SK-N-SH (cell line): ENCODE measurements around the gene HDAC4.

ENCODE experiments used
- EZH2phosphoT487 ChIP-seq: fragments of 200-600 bp; sonication (generic); IDR thresholded peaks from 2 replicates; pipeline ENCODE4 v1.6.1; 2017; ENCODE audit warnings: low read depth, mixed run types, mild to moderate bottlenecking, antibody characterized with exemption, moderate library complexity, borderline replicate concordance
- FOSL2 ChIP-seq: IDR thresholded peaks from 2 replicates; pipeline ENCODE4 v1.4.0; 2012; ENCODE audit warnings: low read depth, mild to moderate bottlenecking, moderate library complexity, borderline replicate concordance
- MXI1 ChIP-seq: IDR thresholded peaks from 2 replicates; pipeline ENCODE4 v1.6.1; 2012; ENCODE audit warnings: mild to moderate bottlenecking, low read depth, low read length, improper control_type of control experiment
- POLR2AphosphoS5 ChIP-seq: IDR thresholded peaks from 2 replicates; pipeline ENCODE4 v1.6.1; 2012; ENCODE audit warnings: low read depth, low read length
- RFX5 ChIP-seq: IDR thresholded peaks from 2 replicates; pipeline ENCODE4 v1.6.1; 2012; ENCODE audit warnings: mild to moderate bottlenecking, improper control_type of control experiment, low read length
- SIN3A ChIP-seq: IDR thresholded peaks from 2 replicates; pipeline ENCODE4 v1.6.1; 2012; ENCODE audit warnings: low read depth, mild to moderate bottlenecking, low read length, moderate library complexity, borderline replicate concordance
- TAF1 ChIP-seq: IDR thresholded peaks from 2 replicates; pipeline ENCODE4 v1.6.1; 2012; ENCODE audit warnings: low read depth, mild to moderate bottlenecking, low read length, moderate library complexity, borderline replicate concordance
- YY1 ChIP-seq: IDR thresholded peaks from 2 replicates; pipeline ENCODE4 v1.4.0; 2012; ENCODE audit warnings: low read depth, mild to moderate bottlenecking
- TF ChIP-seq, protein P1 (sequence below): fragments of 200-600 bp; sonication (generic); IDR thresholded peaks from 2 replicates; pipeline ENCODE4 v1.6.1; 2017; ENCODE audit warnings: antibody characterized with exemption, mild to moderate bottlenecking, moderate library complexity
- TF ChIP-seq, protein P2 (sequence below): fragments of 150-350 bp; IDR thresholded peaks from 2 replicates; pipeline ENCODE4 v1.6.1; 2017; ENCODE audit warnings: antibody characterized with exemption, low read length, low read depth, borderline replicate concordance
- TF ChIP-seq, protein P3 (sequence below): IDR thresholded peaks from 2 replicates; pipeline ENCODE4 v1.4.0; 2012; ENCODE audit warnings: low read depth, borderline replicate concordance

DNA sequence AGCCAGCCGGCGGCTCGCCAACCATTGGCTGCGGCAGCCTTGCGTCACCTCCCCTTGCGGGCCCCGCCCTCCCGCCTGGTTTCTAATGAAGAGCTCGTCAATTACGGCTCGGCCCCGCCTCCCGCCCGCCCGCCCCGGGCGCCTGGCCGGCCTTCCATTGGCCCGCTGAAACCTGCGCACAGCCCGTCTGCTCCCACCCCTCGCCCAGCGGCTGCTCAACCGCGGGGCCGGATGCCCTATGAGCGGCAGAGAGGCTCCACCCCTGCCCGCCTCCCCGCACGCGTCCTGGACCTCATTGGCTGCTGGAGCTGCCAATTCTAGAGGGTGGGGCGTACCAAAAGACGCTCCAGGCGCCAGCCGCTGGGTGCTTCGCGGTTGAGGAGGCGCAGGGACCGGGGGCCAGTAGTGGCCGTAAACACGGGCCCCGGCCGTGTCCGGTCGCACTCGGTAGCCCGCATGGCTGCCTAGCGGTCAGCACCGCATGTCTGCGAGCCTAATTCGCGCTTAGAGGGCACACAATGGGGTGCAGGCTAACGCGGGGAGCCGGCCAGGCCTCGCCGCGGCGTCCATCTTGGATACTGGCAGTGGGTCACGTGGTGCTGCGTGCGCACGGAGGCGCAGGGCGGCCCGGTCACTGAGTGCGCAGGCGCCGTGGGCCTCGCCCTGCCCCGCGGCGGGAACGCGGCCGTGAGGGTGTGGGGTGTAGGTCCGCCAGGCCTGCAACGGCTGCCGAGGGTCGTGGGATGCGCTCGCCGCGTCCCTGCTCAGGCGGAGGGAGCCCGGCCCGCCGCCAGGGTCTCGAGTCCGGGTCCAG lies 454 bp upstream of the HDAC4 start:
- TF ChIP-seq, protein P1, sequence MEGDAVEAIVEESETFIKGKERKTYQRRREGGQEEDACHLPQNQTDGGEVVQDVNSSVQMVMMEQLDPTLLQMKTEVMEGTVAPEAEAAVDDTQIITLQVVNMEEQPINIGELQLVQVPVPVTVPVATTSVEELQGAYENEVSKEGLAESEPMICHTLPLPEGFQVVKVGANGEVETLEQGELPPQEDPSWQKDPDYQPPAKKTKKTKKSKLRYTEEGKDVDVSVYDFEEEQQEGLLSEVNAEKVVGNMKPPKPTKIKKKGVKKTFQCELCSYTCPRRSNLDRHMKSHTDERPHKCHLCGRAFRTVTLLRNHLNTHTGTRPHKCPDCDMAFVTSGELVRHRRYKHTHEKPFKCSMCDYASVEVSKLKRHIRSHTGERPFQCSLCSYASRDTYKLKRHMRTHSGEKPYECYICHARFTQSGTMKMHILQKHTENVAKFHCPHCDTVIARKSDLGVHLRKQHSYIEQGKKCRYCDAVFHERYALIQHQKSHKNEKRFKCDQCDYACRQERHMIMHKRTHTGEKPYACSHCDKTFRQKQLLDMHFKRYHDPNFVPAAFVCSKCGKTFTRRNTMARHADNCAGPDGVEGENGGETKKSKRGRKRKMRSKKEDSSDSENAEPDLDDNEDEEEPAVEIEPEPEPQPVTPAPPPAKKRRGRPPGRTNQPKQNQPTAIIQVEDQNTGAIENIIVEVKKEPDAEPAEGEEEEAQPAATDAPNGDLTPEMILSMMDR = no peak
- no peak for TF ChIP-seq FOSL2
- TF ChIP-seq RFX5 = no peak
- peak; percentile 99 for TF ChIP-seq YY1
- TF ChIP-seq EZH2phosphoT487 = no peak
- TF ChIP-seq POLR2AphosphoS5 = peak; percentile 92
- TF ChIP-seq, protein P2, sequence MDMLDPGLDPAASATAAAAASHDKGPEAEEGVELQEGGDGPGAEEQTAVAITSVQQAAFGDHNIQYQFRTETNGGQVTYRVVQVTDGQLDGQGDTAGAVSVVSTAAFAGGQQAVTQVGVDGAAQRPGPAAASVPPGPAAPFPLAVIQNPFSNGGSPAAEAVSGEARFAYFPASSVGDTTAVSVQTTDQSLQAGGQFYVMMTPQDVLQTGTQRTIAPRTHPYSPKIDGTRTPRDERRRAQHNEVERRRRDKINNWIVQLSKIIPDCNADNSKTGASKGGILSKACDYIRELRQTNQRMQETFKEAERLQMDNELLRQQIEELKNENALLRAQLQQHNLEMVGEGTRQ = peak; percentile 88
- TF ChIP-seq, protein P3, sequence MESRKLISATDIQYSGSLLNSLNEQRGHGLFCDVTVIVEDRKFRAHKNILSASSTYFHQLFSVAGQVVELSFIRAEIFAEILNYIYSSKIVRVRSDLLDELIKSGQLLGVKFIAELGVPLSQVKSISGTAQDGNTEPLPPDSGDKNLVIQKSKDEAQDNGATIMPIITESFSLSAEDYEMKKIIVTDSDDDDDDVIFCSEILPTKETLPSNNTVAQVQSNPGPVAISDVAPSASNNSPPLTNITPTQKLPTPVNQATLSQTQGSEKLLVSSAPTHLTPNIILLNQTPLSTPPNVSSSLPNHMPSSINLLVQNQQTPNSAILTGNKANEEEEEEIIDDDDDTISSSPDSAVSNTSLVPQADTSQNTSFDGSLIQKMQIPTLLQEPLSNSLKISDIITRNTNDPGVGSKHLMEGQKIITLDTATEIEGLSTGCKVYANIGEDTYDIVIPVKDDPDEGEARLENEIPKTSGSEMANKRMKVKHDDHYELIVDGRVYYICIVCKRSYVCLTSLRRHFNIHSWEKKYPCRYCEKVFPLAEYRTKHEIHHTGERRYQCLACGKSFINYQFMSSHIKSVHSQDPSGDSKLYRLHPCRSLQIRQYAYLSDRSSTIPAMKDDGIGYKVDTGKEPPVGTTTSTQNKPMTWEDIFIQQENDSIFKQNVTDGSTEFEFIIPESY = no peak
- no peak for TF ChIP-seq SIN3A
- TF ChIP-seq MXI1 = peak; percentile 57; the same call in 1 of the 2 replicates
- TF ChIP-seq TAF1 = no peak; the same call in 1 of the 2 replicates
